Vagina (tissue), 2 donors: Measurements from ENCODE around the gene B9D2.

Experiments used
- CTCF ChIP-seq, 3 experiments: fragments of 450-650 bp in 2 of 3; fragments of 200-600 bp in 1 of 3; sonication (generic) in 1 of 3; IDR thresholded peaks; one replicate each; pipeline ENCODE4 v1.5.1; 2017 to 2019; ENCODE audit warnings: antibody characterized with exemption in 3 of 3, mild to moderate bottlenecking in 2 of 3, moderate library complexity in 2 of 3
- POLR2AphosphoS5 ChIP-seq, 2 donors: sonication (generic); formaldehyde crosslinking; IDR thresholded peaks; one replicate each; pipeline ENCODE4 v1.9.0; 2017; ENCODE audit warnings: antibody characterized with exemption in 2 of 2, mild to moderate bottlenecking in 2 of 2, low read depth in 1 of 2; ENCODE audit not compliant: insufficient read depth in 1 of 2

GRCh38 chr19:41366089-41366488 is 2.1 kb upstream of the B9D2 start:
- TF ChIP-seq CTCF (IDR thresholded peaks at IDR 0.05) = no peak
- TF ChIP-seq POLR2AphosphoS5 (IDR thresholded peaks at IDR 0.05; ENCODE audit: insufficient read depth in 1 of 2, low read depth in 1 of 2) = no peak
